GM21528 (cell line): Measurements from ENCODE around the gene SPOP.
"Not testable (repeated sequence)": the region's sequence is repeated elsewhere in the genome, so short reads cannot be mapped to it uniquely, and the experiment has no call there.

Source experiments
- ATAC-seq: cut with Tn5 transposase; IDR thresholded peaks from one replicate; pipeline ENCODE4 v1.9.1; 2021; ENCODE audit warnings: mild to moderate bottlenecking, moderate library complexity; ENCODE audit not compliant: unreplicated experiment, low FRiP score

The SPOP gene

DNA sequence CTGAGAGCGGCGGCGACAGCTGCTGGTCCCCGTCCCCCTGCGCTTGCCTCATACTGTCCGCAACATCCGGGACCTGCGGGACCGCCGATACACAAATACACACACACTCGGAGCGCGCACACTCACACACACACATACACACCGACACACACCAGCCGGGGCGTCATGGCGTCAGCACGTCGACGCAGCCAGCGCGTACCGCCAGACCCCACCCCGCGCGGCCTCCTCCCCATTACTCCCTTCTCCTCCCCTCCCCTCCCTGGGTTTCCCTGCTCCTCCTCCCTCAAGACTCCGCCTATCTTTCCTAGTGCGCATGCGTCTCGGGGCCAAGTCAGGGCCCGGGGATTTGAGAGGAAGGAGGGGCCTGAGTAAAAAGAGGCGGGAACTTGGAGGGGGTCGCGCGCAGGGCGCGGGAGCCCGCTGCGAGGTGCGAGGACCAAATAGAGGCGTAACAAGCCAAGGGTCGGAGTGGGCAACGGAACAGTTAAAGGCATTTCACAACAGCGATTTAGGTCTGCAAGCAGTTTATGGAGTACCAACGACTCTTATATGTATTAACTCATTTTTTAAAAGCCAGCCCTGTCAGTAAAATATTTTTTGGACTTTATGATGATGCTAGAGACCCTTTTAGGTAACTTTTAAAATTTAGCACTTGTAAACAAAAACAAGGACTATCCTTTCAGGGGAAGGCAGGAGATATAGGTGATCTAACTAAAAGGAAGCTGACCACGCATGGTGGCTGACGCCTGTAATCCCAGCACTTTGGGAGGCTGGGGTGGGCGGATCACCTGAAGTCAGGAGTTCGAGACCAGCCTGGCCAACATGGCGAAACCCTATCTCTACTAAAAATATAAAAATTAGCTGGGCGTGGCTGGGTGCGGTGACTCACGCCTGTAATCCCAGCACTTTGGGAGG is at the start of gene SPOP:
Gene SPOP (minus strand): TSS at position 165 of the 915 bp plus-strand sequence. CDS start 55,287 bp downstream, outside the sequence.
- ATAC-seq: peak; percentile 82

DNA sequence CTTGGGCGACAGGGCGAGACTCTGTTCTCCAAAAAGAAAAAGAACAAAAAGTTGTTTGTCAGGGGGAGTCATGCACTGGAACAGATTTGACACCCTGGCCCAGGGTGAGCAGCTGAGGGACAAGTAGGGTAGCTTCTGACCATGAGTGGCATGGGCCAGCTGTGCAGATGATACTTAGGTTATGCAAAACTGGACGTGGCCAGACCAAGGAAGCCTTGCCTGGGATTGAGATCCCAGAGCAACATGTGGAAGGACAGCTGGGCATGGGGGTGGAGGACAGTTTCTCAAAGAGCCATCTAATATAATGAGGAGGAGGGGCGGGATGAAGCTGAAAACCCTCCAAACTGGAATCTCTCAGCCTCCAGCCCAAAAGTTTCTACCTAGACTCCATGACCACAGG is 49.5 kb upstream of the SPOP start:
- ATAC-seq: no peak

DNA sequence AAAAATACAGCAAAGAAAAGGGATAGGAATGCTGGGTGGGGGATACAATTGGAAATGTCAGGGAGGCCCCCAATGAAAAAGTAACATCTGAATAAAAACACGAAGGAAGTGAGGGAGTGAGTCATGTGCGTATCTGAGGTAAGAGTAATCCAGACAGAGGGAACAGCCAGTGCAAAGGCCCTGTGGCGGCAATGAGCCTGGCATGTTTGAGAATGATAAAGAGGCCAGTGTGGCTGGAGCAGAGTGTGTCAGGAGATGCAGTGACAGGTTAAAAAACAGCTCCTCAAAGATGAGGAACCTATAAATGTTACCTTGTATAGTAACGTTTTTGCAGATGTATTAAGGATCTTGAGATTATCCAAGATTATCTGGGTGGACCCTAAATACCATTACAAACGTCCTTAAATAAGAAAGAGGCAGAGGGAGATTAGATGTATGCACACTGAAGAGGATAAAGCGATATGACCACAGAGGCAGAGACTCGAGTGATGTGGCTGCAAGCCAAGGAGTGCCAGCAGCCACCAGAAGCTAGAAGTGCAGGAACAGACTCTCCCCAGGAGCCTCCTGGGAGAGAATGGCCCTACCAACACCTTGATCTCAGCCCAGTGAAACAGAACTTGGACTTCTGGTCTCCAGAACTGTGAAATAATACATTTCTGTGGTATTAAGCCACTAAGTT is 47.7 kb upstream of the SPOP start:
- no peak for ATAC-seq

DNA sequence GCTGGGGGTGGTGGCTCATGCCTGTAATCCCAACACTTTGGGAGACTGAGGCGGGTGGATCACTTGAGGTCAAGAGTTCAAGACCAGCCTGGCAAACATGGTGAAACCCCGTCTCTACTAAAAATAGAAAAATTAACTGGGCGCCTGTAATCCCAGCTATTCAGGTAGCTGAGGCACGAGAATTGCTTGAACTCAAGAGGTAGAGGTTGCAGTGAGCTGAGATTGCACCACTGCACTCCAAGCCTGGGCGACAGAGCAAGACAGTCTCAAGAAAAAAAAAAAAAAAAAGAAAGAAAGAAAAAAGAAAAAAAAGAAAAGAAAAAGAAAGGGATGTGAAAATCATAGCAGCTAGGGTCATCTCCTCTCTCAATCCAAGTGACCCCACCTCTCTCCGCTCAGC is 46.7 kb upstream of the SPOP start:
- ATAC-seq: not testable (repeated sequence)

DNA sequence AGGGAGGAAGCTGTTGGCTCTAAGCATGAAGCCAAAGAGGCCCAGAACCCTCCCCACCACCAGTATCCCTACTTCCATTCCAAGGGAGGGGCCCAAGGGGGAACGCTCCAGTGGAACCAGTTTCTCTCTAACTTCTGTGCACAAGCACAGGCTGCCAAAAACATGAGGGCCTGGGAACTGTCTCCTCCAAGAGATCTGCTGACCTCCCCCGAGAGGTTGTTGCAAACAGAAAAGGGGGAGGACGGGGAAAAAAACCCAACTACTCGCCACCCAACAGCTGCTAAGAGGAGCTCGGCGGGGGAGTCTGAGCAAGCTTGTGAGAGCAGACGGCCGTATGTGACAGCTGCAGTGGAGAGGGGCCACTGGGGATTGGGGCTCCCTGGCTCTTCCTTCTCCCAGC is 45.5 kb upstream of the SPOP start:
- ATAC-seq: no peak

DNA sequence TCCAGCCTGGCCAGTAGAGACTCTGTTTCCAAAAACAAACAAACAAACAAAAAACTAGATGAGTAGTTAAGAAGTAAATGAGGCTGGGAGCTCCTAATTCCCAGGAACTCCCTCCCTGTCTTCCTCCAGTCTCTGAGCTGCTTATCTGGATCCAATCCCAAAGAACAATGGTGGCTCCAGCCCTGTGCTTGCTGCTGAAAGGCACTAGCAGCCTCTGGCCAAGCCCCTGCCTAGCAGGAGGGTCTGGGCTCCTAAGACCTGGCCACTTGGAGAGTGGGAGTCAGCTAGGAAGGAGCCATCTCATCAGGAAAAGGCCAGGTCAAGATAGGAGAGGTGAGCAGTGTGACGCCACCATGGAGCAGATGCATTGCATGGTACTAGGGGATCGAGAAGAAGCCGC is 44.2 kb upstream of the SPOP start:
- ATAC-seq: no peak

DNA sequence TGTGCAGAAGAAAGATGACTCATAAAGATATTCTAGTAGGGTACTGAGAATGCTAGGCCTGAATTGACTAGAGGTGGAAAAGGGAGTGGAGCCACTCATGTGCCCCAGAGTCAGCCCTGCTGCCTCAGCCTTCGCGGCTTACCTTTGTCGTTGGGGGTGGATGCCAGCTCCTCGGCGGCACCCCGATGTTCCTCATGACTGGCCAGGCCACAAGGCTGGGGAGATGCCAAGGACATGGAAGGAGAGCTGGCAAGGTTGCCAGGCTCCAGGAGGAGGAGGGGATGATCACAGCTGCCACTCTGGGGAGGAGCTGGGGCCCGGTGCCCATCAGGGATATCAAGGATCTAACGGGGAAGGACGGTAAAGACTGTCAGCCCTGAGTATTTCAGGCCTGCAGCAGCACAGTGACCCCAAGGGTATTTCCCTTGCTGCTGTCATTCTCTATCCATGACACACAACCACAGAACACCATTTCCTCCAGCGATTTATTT is 39.5 kb upstream of the SPOP start:
- no peak for ATAC-seq

DNA sequence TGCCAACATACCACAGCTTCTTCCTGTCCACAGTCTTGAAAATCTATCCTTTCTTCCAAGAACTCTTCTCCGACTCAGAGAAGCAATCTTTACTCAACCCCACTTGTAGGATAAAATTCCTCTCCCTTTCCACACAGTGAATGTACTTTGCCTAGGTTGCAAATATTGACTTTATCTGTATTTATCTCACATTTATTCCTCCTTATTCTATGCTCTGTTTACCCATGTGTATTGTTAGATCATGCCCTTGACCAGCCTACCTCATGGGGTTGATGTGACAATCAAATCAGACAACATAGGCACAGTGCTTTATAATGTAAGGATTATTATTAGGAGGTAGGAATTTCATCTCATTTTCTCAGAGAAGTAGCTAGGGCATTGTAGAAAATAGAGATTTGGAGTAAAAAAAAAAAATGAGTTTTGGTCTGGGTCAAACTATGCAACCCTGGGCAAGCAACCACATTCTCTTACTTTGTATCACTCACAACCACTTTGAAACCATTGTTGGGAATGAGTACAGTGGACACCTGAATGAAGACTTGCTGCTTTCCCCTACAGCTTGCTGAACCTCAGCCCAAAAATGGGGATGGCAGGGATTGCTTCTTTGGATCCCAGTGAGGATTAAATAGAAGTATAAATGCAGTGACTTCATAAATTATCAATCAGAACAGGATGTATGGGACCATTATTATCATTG is 38.9 kb upstream of the SPOP start:
- ATAC-seq: no peak

DNA sequence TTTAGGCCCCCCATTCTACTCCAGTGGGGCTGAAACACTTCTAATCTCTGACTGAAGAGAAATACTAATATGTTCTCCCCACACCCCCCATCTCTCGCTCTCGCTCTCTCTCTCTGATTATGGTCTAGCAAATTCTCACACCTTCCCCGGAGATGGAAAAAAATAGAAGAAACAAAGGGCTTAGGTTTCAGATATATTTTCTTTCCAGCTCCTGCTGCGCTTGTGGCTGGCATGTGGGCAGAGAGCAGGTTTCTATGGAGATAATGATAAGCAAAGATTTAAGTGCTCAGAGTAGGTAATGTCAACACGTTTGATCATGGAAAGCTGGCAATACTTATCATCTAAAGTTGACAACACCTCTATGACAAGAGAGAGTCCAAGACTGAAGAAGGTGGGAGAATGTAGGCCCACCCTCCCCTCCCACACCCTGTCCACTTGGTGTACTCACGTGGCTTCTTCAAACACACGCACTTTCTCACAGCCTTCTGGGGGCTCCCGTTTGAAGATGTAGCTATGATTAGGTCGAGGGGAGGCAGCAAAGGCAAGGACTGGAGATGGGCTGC is 37.9 kb upstream of the SPOP start:
- ATAC-seq: no peak

DNA sequence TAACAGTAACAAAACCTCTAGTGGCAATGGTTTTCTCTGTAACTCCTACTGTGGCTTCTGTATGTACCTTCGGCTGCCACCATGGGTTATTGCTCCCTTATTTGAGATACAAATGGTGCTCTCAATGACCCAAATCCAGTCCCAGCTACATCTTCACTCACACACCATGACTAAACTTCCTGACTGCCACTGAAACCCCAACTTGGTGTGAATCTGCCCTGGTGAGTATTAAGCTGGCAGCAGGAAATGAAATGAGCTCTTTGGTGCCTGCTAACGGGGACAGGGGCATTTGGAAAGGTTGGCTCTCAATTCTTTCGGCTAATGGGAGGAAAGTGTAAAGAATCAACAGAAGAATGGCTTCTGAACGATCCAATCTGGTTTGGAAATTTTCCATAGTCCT is 37.3 kb upstream of the SPOP start:
- ATAC-seq: no peak

DNA sequence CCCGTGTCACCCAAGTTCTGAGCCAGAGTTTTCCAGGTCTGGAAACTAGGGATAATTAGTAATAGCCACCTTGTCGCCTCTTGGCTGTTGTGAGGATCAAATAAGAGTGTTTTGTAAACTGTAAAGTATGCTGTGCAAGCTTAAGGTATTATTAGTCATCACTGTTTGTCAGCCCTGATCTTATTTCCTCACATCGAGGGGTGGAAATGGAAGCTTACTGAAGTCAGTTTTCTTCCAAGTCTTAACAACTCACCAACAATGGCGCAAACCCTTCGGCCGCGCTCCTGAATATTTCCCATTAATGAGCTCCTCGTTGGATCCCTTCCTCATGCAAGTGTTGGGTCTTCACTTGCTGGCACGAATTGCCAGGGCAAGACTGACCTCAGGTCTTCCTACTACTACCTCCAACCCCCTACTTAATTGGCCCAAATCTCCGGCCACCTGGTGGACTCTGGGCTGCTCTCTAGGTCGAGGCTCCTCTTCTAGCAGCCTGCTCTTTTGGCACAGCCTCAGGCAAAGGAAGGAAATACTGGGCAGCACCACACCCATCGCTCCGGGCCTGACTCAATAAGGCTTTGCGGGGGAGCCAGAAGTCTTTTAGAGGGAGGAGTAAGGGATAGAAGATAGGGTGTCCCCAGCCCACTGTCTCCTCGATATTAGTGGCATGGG is 30.8 kb upstream of the SPOP start:
- no peak for ATAC-seq

DNA sequence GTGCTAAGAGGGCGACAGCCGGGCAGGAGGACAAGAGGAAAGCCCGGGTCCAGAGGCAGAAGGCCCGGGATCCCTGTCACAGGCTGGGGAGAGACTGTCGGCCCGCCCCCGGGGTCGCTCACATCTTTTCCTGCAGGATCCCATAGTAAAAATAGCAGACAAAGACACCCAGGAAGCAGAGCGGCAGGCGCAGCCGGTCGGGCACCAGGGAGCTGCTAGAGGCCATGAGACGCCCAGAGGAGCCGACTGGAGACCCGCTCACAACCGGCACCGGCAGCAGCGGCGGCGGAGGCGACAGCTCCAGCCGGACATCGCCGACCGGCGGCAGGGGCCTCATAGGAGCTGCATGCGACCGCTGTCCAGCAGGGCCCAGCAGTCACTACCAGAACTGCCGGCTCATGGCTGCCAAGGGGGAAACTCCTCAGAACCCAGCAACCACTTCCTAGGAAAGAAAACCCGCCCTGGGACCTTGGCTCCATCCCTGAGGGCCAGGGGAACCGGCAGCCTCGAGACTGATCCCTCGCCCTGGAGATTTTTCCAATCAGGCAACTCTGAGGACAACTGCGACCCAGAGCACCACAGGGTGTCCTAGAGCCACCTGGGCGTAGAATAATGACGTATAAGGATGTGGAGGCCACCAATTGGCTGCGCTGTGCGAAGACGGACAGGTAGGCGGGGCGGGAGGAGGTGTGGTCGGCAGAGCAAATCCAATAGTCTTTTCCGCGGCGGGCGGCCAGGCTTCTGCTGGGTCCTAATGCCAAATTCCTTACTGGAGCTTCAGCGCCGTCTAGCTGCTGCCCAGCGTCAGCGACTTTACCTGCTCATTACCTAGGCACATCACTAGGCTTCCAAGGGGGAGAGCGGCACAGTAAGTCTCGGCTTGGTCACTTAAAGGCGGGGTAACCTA is 30.0 kb upstream of the SPOP start, which contains the start of gene SLC35B1:
Gene SLC35B1 (minus strand): TSS at position 357 of the 907 bp plus-strand sequence. CDS start 131 bp downstream, at position 226.
- ATAC-seq: peak; percentile 94

DNA sequence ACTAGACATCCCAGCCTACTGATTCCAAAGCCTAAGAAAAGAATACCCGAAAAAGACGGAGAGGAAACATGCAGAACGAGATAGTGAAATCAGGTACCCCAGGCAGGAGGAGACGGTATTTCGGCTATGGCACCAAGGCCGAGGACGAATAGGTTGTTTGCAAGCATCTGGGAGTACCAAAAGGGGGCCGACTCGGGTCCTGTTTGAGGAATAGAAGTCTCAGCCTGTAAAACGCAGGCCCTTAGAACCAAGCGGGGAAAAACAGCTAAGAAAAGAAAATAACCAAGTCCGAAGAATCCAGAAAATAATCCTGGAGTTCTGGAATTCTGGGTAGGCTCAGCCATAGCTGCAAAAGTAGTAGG is 29.3 kb upstream of the SPOP start:
- no peak for ATAC-seq

DNA sequence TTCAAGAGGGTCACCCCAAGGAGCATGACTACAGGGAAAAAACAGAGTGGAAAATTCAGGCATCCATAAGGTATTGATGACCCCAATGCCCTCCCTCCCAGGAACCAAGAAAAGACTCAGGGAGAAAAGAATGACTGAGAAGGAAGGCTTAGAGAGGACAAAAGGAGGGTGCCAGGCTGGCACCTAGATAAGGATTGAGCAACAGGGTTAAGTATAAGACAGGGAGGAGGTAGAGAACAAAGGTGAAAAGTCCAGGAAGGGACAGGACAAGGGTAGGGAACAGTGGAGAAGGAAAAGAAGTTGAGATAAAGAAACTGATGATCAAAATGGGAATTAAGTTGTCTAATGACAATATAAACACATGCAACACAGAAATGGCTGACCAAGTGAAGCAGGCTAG is 27.4 kb upstream of the SPOP start:
- no peak for ATAC-seq

DNA sequence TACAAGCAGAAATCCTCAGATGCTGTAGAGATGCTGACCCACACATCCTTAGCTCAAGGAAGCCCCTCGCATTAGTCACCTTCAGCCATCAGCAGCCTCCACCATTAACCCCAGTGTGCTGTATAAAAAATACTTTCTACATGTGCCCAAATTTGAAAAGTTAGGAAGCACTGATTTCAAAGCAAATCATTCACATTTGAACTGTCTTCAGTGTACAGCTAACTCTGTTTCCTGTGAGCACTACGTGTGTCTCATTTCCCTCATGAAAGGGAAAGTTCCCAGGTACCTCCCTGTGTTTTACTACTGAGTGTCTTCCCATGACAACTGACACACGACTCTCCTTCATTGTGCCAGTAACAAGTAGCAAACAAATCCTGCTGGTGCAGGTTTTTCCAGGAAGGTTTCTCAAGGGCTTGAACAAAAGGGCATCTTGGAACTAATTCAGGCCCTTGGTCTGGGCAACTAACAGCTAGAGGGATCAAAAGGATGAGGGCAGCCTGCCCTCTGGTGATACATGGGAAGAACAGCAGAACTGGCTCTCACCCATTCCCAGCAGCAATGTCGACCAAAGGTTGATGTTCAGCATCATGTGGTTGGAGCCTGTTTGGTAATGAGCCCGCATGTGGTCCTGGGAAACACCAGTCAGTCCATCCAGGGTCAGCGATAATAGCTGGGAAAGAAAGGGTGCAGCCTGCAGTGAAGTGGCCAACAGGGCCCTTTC is 25.8 kb upstream of the SPOP start:
- no peak for ATAC-seq

DNA sequence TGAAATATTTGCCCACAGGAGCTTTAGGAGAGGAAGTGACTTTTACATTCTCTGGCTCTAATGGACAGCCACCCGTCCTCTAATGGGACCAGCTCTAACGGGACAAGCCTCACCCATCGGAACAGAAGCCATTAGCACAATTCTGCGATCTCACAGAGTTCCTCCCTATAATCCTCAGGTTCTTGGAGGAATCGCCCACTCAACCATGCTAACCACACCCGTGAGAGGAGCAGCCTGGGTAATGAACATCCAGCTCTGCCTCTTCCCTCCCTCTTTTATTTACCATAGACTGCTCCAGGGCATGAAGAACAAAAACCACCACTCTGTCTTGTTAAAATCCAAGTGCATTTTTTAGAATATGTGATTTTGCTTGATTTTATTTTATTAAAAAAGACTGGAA is 23.1 kb upstream of the SPOP start:
- no peak for ATAC-seq

DNA sequence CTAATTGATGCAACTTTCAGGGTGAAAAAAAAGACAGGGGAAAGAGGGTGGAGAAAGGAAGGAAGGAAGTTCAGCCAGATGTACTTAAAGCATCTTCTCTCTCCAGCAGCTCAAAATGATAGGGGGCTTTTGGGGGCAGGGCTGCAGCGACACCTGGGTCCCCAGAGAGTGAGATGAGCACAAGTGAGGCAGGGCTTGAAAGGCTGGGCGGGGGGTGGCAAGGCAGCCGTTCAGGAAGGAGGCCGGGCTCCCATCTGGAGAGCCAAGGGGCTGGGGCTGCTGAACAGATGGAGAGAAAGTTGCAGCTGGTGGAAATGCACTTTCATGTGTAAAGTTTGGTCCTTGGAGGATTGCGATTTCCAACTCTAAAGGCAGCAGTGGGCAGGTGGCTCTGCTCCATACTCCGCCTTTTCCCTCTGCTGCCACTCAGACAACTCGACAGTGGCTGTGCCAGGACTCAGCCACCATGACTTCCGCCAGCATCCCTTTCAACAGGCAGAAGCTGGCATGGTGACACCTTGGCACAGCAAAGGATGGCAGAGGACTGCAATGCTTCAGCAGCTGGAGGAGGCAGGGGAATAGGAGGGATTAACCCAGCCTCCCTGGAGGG is 22.2 kb upstream of the SPOP start:
- no peak for ATAC-seq

DNA sequence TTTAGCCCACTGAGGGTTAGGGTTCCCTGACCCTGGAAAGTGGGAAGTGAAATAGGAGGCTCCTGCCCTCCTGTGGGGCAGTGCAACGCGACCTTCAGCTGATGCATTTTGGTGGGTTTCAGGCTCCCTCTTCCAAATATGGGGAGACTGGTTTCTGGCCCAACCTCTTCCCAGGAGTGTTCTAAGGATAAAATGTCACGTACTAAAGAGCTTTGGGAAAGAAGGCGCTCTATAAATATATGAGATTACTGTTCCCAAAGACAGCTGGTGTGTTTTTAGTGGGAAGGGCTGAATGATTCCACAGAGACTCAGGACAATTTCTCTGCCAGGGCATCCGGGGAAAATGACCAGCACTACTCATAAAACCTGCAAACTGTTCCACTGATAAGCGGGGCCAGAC is 20.1 kb upstream of the SPOP start:
- ATAC-seq: no peak
